Measurements from ENCODE around the gene ABHD8. TPM values are rescaled to one million over a fixed set of nuclear protein-coding genes. Genes with fewer than 3 reads are reported as not detected.
A peak's percentile ranks its signal among the peaks of the same experiment; 100 is the strongest.
"Not testable (repeated sequence)": the region's sequence is repeated elsewhere in the genome, so short reads cannot be mapped to it uniquely, and the experiment has no call there.

Gene ABHD8
- total and polyA plus RNA-seq, 7 experiments from 2014 or later, result 7.0 to 12.4 (median 9.5) TPM

DNA sequence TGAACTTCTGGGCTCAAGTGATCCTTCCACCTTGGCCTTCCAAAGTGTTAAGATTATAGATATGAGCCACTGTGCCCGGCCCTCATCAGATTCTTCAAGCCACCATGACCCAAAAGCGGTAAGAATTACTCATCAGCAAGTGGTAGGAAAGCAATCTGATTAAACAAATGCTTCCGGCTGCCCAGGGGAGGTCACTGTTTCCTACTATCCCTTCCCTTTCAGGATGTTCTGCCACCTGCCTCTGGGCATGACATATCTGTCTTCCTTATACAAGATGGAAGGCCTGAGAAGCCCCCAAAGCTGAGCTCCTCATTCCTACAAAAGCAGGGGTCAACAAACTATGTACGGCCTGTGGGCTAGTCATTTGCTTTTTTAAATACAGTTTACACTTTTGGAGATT lies 7.0 kb downstream of the ABHD8 start:
- no peak overlapping the region for H3K27ac ChIP-seq (ENCODE audit: low read depth, low read length)
- intact Hi-C loops (cut with micrococcal nuclease), result no loop called here
- Mint-ChIP-seq H3K9me3 (peaks cover 0 to 5% (median 0%) of the 10 kb centered on the region in 11 donors), H3K27ac (no peak overlapping the region), H3K4me3 (no peak overlapping the region), H3K4me1 (peaks cover under 1 to 7% (median 5%) of the 10 kb centered on the region in 7 donors), H3K27me3 (no peaks in the 10 kb centered on the region), H3K36me3 (peaks cover 0 to 11% (median 0%) of the 10 kb centered on the region in 5 donors)
- H3K36me3 ChIP-seq (ENCODE audit: control insufficient read depth in 2 of 3, insufficient read depth in 3 of 3, low read length in 3 of 3), result peaks cover 0 to 14% (median 0%) of the 10 kb centered on the region in 3 experiments
- ATAC-seq (no peak), DNase-seq (no peak)
- H3K27me3 ChIP-seq (ENCODE audit: control insufficient read depth in 2 of 2, insufficient read depth in 2 of 2, low read length in 2 of 2), result no peaks in the 10 kb centered on the region
- POLR2A ChIA-PET, result interaction anchor here (2.1 kb wide), 1 partner anchor 13 kb away, joined by 7 read pairs; the partner anchor contains the start of gene DDA1
- no peak overlapping the region for H3K4me3 ChIP-seq (ENCODE audit: low read length)
- CTCF ChIA-PET, result interaction anchor here (0.5 to 5.4 kb wide), 3 partner anchors 90 to 228 kb away, joined by 3 to 31 read pairs (median 6); no protein-coding TSS in a partner anchor
- H3K9me3 ChIP-seq (ENCODE audit: control insufficient read depth in 2 of 3, low read length in 3 of 3), result no peaks in the 10 kb centered on the region
- peaks cover 0 to 5% of the 10 kb centered on the region in 2 donors for H3K4me1 ChIP-seq (ENCODE audit: control insufficient read depth in 2 of 2, insufficient read depth in 2 of 2, low read length in 2 of 2)

DNA sequence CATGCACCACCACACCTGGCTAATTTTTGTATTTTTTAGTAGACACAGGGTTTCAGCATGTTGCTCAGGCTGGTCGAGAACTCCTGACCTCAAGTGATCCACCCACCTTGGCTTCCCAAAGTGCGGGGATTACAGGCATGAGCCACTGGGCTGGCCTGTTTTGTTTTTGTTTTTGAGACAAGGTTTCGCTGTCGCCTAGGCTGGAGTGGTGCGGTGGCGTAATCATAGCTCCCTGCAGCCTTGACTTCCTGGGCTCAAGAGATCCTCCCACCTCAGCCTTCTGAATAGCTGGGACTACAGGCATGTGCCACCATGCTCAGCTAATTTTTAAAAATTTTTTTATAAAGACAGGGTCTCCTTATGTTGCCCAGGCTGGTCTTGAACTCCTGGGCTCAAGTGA lies 7.7 kb downstream of the ABHD8 start:
- H3K4me3 Mint-ChIP-seq; H3K27me3 ChIP-seq (ENCODE audit: control insufficient read depth in 2 of 2, insufficient read depth in 2 of 2, low read length in 2 of 2); DNase-seq; intact Hi-C loops (cut with micrococcal nuclease); H3K9me3 Mint-ChIP-seq; POLR2A ChIA-PET; H3K27me3 Mint-ChIP-seq; ATAC-seq; H3K4me1 ChIP-seq (ENCODE audit: control insufficient read depth in 2 of 2, insufficient read depth in 2 of 2, low read length in 2 of 2); H3K9me3 ChIP-seq (ENCODE audit: control insufficient read depth in 2 of 3, low read length in 3 of 3); H3K4me3 ChIP-seq (ENCODE audit: low read length); H3K27ac ChIP-seq (ENCODE audit: low read depth, low read length); H3K27ac Mint-ChIP-seq; H3K4me1 Mint-ChIP-seq: not testable (repeated sequence)
- peaks cover 0 to 14% (median 0%) of the 10 kb centered on the region in 3 experiments for H3K36me3 ChIP-seq (ENCODE audit: control insufficient read depth in 2 of 3, insufficient read depth in 3 of 3, low read length in 3 of 3)
- CTCF ChIA-PET, result interaction anchor here (0.5 to 5.4 kb wide), 2 partner anchors 90 to 143 kb away, joined by 6 to 31 read pairs; no protein-coding TSS in a partner anchor
- H3K36me3 Mint-ChIP-seq, result peaks cover 0 to 11% (median 0%) of the 10 kb centered on the region in 5 donors

DNA sequence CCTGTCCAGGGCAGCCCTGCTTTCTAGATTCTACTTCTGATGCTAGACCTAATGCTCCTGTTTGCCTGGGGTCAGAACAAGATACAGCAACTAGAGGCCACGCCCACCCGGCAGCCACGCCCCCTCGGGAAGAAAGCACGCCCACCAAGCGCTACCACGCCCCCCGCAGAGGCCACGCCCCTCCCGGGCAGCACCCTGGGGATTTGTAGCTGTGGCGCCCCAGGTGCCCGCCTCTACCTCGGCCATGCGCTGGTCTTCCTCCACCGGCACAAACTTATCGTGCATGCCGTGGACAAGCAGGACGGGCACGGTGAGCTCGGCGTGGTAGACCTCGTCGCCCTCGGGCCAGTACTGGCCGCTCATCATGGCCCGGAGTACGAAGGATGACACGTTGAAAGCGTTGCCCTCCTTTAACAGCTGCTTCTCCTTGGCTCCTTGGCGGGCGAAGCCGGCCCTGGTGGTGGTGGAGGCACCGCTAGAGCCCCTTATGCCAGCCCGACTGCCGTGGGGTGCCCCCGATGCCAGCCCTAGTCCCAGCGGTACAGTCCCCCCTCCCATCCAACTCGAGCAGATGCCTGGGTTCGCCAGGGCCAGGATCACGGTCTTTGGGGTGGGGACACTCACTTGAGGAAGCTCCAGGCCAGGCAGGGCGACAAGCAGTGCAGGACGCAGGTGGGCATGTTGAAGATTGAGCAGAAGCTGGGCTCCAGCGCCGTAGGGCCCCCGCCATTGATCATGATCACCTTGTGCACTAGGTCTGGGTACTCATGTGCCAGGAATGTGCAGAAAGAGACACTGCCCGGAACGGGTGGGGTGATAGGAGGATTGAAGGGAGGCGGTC lies 9.0 kb downstream of the ABHD8 start:
- Histone ChIP-seq H3K36me3 (ENCODE audit: control insufficient read depth in 2 of 3, insufficient read depth in 3 of 3, low read length in 3 of 3) (peaks cover 0 to 14% (median 0%) of the 10 kb centered on the region in 3 experiments), H3K4me1 (ENCODE audit: control insufficient read depth in 2 of 2, insufficient read depth in 2 of 2, low read length in 2 of 2) (peaks cover 0 to 5% of the 10 kb centered on the region in 2 donors), H3K4me3 (ENCODE audit: low read length) (no peak overlapping the region), H3K27ac (ENCODE audit: low read depth, low read length) (no peak overlapping the region), H3K9me3 (ENCODE audit: control insufficient read depth in 2 of 3, low read length in 3 of 3) (no peaks in the 10 kb centered on the region), H3K27me3 (ENCODE audit: control insufficient read depth in 2 of 2, insufficient read depth in 2 of 2, low read length in 2 of 2) (no peaks in the 10 kb centered on the region)
- intact Hi-C loops (cut with micrococcal nuclease), result no loop called here
- H3K4me1 Mint-ChIP-seq, result peaks cover 0 to 7% (median 5%) of the 10 kb centered on the region in 7 donors
- peaks cover 0 to 5% (median 0%) of the 10 kb centered on the region in 11 donors for H3K9me3 Mint-ChIP-seq
- H3K27me3 Mint-ChIP-seq, result peaks cover 0 to 5% (median 0%) of the 10 kb centered on the region in 5 donors
- H3K36me3 Mint-ChIP-seq, result peaks cover 0 to 11% (median 0%) of the 10 kb centered on the region in 5 donors
- POLR2A ChIA-PET, result no interaction called here
- DNase-seq (peak in 4 of 9 donors; percentile 27 to 76 (median 38)), ATAC-seq (no peak)
- CTCF ChIA-PET, result interaction anchor here (0.6 to 5.4 kb wide), 3 partner anchors 27 to 220 kb away, joined by 3 to 31 read pairs (median 3); partner anchors contain the start of gene BABAM1
- no peak overlapping the region for H3K27ac Mint-ChIP-seq
- no peak overlapping the region for H3K4me3 Mint-ChIP-seq

- ChIA-PET POLR2A (interaction anchor here (0.7 to 2.1 kb wide), 5 partner anchors 9 to 42 kb away, joined by 3 to 18 read pairs (median 6); partner anchors contain the start of genes ABHD8, ANO8 and MRPL34), CTCF (interaction anchor here (0.9 to 5.4 kb wide), 10 partner anchors 12 to 171 kb away, joined by 3 to 31 read pairs (median 4); partner anchors contain the start of genes BABAM1, DDA1, MRPL34 and USHBP1)
- H3K4me1 ChIP-seq (ENCODE audit: control insufficient read depth in 2 of 2, insufficient read depth in 2 of 2, low read length in 2 of 2), result peaks cover 0 to 5% of the 10 kb centered on the region in 2 donors
- peaks cover 0 to 5% (median 0%) of the 10 kb centered on the region in 5 donors for H3K27me3 Mint-ChIP-seq
- ATAC-seq (no peak), DNase-seq (no peak)
- H3K4me3 ChIP-seq (ENCODE audit: low read length), result no peak overlapping the region
- peaks cover 0 to 5% (median 0%) of the 10 kb centered on the region in 11 donors for H3K9me3 Mint-ChIP-seq
- H3K4me1 Mint-ChIP-seq, result peaks cover 0 to 7% (median 5%) of the 10 kb centered on the region in 7 donors
- no peak overlapping the region for H3K4me3 Mint-ChIP-seq
- H3K36me3 ChIP-seq (ENCODE audit: control insufficient read depth in 2 of 3, insufficient read depth in 3 of 3, low read length in 3 of 3), result peaks cover 0 to 11% (median 0%) of the 10 kb centered on the region in 3 experiments
- no peaks in the 10 kb centered on the region for H3K27me3 ChIP-seq (ENCODE audit: control insufficient read depth in 2 of 2, insufficient read depth in 2 of 2, low read length in 2 of 2)
- no peak overlapping the region for H3K27ac ChIP-seq (ENCODE audit: low read depth, low read length)
- intact Hi-C loops (cut with micrococcal nuclease), result loop anchor here in 1 of 2 donors (1.0 kb wide), 1 partner anchor 177 kb away; the partner anchor contains the start of gene SLC27A1
- peaks cover 0 to 8% (median 0%) of the 10 kb centered on the region in 5 donors for H3K36me3 Mint-ChIP-seq
- H3K27ac Mint-ChIP-seq, result no peak overlapping the region
- H3K9me3 ChIP-seq (ENCODE audit: control insufficient read depth in 2 of 3, low read length in 3 of 3), result no peaks in the 10 kb centered on the region
Measured at GRCh38 chr19:17293605-17294004, 9.6 kb downstream of the ABHD8 start.

- Histone ChIP-seq H3K27ac (ENCODE audit: low read depth, low read length) (peak overlapping the region; percentile 55), H3K4me1 (ENCODE audit: control insufficient read depth in 2 of 2, insufficient read depth in 2 of 2, low read length in 2 of 2) (peaks cover 0 to 5% of the 10 kb centered on the region in 2 donors), H3K4me3 (ENCODE audit: low read length) (peak overlapping the region; percentile 80), H3K9me3 (ENCODE audit: control insufficient read depth in 2 of 3, low read length in 3 of 3) (no peaks in the 10 kb centered on the region), H3K27me3 (ENCODE audit: control insufficient read depth in 2 of 2, insufficient read depth in 2 of 2, low read length in 2 of 2) (no peaks in the 10 kb centered on the region), H3K36me3 (ENCODE audit: control insufficient read depth in 2 of 3, insufficient read depth in 3 of 3, low read length in 3 of 3) (peaks cover 0 to 6% (median 0%) of the 10 kb centered on the region in 3 experiments)
- Mint-ChIP-seq H3K4me1 (peaks cover 0 to 7% (median 5%) of the 10 kb centered on the region in 7 donors), H3K9me3 (peaks cover 0 to 4% (median 0%) of the 10 kb centered on the region in 11 donors), H3K36me3 (peaks cover 0 to 2% (median 0%) of the 10 kb centered on the region in 5 donors), H3K27me3 (peaks cover 0 to 5% (median 0%) of the 10 kb centered on the region in 5 donors), H3K4me3 (peak overlapping the region; percentile 83 to 93 (median 92)), H3K27ac (peak overlapping the region; percentile 33 to 87 (median 77))
- POLR2A ChIA-PET, result interaction anchor here (0.6 to 2.1 kb wide), 11 partner anchors 10 to 99 kb away, joined by 3 to 18 read pairs (median 4); partner anchors contain the start of genes ABHD8, ANO8, DDA1 and MRPL34
- CTCF ChIA-PET, result interaction anchor here (0.7 to 5.4 kb wide), 13 partner anchors 13 to 227 kb away, joined by 3 to 31 read pairs (median 4); partner anchors contain the start of genes BABAM1, DDA1, MRPL34 and USHBP1
- ATAC-seq (peak; percentile 97), DNase-seq (peak; percentile 71 to 88 (median 79))
- intact Hi-C loops (cut with micrococcal nuclease), result loop anchor here (1.0 kb wide), 11 partner anchors 13 to 178 kb away; partner anchors contain the start of genes MRPL34 (in 2 of the 2), ANO8 (in 1 of the 2), BABAM1 (in 1 of the 2) and DDA1 (in 1 of the 2)
Measured at GRCh38 chr19:17292301-17293074, 10.7 kb downstream of the ABHD8 start.

Measured in naive thymus-derived CD4-positive, alpha-beta T cell (primary cell).